SK-N-SH treated with all-trans-retinoic acid at 6 μM for 48 hours (cell line): ENCODE data around the gene PRX.

Experiments used
- BACH2 ChIP-seq: fragments of 250-450 bp; sonication (Bioruptor Pico); IDR thresholded peaks from 2 replicates; pipeline ENCODE4 v1.9.0; 2021; ENCODE audit warnings: mild to moderate bottlenecking, borderline replicate concordance
- POU6F1 ChIP-seq: fragments of 250-450 bp; sonication (Bioruptor Pico); IDR thresholded peaks from 2 replicates; pipeline ENCODE4 v1.8.0; 2021; ENCODE audit warnings: low read depth, mild to moderate bottlenecking, moderate library complexity, borderline replicate concordance
- ZC3H10 ChIP-seq: fragments of 250-450 bp; sonication (Bioruptor Pico); IDR thresholded peaks from 2 replicates; pipeline ENCODE4 v1.5.1; 2021; ENCODE audit warnings: mild to moderate bottlenecking, moderate library complexity

GRCh38 chr19:40388481-40388880 lies 24.7 kb downstream of the PRX start:
- TF ChIP-seq ZC3H10 (CRISPR knock-in tag) = no peak
- TF ChIP-seq POU6F1 (CRISPR knock-in tag) = no peak
- TF ChIP-seq BACH2 (CRISPR knock-in tag) = no peak
